GM19438 (cell line): ENCODE data around the gene SNCAIP.

Source experiments
- ATAC-seq: cut with Tn5 transposase; IDR thresholded peaks from one replicate; pipeline ENCODE4 v1.9.1; 2021; ENCODE audit warnings: low read depth; ENCODE audit not compliant: unreplicated experiment

SNCAIP gene

DNA sequence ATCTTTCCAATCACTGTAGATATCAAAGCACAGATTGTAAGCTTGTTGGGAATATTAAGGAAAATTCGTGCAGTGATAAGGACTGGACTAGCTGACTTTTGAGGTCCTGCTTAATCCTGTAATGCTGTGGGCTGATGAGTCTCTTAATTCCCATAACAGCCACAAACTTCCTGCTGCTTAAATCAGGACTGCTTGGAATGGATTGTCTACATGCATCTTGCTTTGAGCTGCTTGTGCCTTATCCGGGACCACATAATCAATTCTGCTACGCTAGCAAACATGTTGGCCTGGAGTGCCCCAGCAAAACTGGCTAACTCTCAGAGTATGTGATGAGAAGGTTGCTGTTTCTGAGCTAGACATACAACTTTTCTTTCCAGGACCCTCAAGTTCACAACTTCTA is 79.6 kb downstream of the SNCAIP start:
- ATAC-seq: no peak

DNA sequence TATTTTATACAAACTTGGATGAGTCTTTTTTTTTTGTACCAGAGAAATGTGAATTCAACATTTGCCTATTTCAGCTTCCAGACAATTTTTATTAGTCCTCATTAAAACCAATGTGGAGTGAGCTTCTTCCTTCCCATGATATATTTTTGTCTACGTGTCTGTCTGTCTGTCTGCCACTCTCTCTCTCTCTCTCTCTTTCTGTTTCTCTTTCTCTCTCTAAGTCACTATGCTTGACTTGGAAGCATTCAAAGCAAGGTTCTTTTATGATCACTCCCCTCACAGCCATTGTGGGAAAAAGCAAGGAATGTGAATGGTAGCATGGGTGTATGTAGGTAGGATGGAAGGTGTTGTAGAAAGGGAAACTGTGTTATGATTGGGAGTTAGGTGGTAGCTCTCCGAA is 80.2 kb downstream of the SNCAIP start:
- no peak for ATAC-seq

DNA sequence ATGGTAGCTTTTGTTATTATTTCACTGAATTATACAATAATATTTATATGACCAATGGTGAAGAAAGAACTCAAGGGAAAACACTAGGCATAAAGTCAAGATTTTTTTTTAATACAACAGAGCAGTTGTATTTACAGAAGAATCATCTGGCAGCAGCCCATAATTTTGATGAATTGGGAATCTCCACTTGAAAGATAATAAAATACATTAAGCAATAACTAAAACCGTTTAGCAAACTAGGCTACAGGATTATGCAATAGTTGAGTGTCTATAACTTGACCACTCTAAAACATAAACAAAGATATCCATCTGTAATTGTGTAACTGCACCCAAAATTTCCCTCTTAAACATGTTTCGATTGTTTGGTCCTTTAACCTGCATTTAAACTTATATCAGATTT is 80.8 kb downstream of the SNCAIP start:
- ATAC-seq: no peak

DNA sequence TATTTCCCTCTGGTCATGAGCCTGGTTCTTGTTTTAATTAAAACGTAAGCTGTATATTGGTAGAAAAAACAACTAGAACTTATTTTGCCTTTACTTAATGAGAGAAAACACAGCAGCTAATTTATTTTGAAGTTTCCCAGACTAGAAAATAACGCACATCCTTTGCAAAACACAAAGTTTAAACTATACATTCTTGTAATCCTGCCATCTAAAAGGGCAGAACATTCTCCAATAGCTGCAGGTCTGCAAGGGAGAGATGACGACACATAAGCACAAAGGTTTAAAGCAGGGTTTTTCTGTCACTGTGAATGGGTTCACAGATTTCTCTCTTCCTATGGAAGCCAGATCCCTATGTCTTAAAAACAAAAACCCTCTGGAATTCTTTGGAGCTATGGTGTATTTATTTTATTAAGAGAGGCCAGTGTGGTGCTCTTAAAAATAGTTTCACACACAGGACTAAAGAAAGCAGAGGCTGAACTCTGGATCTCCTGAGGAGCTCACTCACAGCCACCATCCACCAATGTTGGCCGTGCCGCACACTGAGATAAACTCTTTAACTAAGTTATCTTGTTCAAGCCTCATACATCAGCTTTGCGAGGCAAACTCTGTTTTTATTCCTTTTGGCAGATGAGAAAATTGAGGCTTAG is 82.4 kb downstream of the SNCAIP start:
- no peak for ATAC-seq

DNA sequence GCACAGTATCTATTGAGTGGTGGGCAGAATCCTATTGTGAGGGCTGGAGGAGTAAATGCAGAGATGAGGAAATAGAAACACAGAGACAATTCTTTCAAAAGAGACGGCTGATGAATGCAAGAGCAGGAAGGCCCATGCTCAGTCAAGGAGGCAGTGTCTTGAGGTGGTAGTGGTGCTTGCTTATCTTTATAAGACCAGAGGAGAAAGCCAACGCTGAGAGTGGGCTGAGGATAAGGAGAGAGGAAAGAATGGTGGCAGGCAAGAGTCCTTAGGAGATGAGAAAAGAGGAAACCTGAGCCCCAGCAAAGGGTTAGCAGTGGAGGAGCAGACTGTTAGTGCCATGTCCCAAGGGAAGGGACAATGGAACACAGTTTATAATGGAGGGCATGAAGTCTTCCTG is 86.0 kb downstream of the SNCAIP start:
- ATAC-seq: no peak

DNA sequence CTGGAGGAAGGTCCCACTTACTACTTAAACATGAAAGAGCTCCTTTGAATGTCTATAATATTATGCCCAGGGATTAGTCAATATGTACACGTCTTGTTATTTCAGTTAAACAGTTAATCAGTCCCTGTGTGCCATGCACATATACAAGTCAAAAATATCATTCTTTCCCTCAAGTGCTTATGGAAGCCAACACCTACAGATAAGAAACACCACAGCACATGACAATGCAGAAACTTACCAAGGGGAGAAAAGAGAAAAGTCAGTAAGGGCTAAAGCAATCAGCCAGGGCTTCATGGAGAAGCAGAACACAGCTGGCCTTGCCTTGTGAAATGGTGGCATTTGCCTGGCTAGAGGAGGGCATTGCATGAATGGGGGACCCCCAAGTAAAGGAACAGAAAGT is 88.3 kb downstream of the SNCAIP start:
- no peak for ATAC-seq

DNA sequence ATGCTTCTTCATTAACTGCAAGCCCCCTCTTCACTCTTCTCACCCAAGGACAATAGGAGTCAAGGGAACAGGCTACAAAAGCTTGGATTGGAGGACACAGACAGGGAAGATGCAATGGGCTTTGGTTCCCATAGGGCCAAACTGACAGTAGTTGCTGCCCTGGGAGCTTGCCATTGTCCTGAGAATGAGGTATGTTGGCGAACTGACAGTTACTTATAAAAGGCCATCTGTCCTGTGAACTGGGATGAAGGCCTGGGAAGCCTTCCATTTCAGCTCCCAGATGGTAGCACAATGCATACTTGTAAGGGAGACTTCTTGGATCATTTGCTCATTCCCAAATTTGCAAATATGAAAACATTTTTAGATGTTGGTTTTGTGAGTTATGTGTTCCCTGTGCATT is 88.9 kb downstream of the SNCAIP start:
- no peak for ATAC-seq

DNA sequence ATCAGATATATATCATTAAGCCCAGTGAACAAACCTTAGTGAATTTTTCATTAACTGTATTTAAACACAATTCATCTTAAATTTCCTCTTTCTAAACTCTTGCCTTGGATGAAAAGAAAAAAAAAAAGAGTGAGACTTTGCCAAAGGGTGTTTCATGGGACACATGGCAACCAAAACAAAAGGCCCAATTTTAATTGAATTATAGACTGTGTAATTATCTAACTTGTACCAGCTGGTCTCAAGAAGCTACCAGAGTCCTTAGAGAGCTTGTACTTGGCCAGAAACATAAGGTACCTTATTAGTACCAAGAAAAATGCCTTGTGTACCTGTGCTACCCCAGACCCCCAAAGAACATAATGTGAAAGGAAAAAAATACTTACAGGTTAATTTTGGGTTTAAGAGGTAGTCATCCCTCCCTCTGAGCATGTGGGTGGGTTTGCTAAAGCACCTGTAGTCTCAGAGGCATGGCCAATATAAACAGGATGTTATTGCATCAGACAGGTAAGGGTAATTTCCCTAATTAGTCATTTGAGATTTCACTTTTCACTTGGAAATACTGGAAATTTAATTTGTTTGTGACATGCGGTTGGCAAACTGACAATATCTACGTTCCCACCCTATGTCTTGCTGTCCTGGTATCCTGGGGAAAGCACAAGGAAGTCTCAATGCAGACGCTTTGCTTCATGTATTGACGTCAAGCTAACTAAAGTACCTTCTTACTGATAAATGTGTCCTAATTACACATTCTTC is 90.1 kb downstream of the SNCAIP start:
- ATAC-seq: no peak

DNA sequence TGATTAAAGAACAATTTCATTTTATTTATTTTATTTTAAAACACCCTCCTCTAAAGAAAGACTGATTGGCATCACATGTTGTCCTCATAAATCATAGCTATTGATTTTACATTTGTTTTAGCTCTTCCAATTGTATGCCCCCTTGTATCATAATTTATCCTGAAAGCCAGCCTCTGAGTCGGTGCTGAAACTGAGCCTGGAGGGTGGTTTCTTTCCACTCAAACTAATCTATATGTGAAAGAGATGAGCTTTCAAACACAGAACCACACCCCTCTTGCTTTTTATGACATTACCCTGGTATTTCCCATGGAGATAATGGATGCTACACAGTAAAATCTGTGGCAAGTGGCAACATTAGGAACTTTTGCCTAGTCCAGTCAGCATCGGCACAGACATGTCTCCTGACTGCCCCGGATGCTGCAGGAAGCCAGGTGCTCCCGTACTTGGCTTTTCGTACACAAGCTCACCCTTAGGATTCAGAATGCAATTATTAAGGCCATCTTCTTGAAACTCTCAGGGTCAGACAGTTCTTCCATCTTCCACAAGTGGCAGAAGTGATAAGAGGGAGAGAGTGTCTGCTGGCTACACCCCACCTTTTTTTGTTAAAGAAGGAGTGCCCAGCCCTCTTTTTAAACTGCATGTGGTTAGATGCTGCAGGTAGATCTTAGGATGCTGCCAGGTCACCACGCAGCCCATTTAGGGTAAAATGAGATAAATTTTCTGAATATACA is 91.1 kb downstream of the SNCAIP start:
- ATAC-seq: no peak

DNA sequence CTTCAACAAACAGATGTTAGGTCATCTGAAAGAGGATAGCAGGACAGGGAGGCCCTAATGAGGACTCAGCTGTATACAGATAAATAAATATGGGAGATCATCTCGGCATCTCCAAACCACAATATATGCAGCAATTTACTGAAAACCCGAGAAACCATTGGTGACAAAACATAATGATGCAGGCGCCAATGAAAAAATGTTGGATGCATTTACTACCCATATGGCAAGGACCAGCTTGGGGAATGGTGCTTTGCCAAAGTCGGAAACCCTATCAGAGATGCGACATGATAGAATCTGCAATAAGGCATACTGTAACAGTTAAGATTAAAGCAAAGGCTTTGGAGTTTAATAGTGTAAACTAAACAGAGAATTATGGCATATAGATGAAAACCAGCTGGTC is 92.0 kb downstream of the SNCAIP start:
- ATAC-seq: no peak

DNA sequence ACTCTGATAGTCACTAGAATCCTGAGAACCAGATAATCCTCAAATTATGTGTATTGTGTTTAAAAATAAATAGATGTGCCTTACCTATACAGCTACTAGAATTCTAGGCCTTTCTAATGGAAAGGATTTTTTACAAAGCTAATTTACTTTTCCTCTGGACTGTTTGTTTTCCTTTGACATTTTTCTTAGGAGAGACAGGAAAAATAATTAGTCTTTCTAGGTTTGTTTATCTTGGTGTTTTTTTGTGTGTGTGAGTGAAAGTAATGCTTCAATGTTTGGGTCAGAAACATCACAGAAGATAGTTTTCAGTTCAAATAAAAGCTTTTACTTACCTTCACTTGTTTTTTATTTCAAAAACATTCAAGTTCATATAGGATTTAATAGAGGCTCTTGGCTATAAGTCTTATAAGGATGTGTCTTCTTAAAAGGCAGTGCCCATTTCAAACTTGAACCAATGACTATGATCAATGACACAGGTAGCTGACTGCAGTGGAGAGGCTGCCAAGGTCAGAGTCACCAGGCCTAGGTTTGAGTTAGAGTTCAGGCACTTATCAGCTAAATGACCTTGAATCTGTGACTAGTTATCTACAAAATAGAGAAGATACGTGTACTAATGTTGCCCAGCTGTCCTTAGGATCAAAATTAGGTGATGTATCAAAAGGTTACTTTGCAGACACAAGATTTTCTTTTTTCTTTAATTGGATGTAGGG is 92.8 kb downstream of the SNCAIP start:
- ATAC-seq: no peak

DNA sequence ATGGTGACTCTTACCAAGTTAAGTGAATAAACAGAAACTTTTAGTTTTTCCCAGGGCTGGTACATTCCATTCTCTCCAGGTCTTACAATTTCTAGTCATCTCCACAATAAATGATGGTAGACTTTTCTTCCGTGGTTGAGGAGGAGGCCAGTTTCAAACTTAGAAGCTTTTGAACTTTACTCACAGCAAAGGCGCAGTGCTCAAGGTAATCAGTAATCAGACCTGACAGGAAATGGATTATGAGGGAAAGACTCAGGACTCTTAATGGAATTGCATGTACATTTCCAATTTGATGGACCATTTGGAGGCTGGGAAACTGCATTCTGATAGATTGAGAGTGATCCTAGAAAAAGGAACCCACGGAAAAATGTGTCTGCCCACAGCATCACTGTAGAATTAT is 93.7 kb downstream of the SNCAIP start:
- no peak for ATAC-seq

DNA sequence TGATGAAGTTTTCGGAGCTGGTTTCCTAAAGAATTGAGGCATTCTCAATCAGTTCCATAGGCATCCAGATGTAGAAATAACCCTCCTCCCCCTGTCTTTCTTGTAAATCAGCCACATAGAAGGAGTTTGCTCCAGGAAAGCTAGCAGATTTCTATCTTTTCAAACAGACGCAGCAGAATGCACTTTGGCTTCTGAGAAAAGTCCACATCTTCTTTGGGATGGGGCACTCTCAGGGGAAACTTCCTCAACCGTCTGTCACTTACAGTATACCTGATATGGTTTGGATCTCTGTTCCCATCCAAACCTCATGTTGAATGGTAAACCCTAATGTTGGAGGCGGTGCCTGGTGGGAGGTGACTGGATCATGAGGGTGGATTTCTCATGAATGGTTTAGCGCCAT is 94.1 kb downstream of the SNCAIP start:
- ATAC-seq: no peak

DNA sequence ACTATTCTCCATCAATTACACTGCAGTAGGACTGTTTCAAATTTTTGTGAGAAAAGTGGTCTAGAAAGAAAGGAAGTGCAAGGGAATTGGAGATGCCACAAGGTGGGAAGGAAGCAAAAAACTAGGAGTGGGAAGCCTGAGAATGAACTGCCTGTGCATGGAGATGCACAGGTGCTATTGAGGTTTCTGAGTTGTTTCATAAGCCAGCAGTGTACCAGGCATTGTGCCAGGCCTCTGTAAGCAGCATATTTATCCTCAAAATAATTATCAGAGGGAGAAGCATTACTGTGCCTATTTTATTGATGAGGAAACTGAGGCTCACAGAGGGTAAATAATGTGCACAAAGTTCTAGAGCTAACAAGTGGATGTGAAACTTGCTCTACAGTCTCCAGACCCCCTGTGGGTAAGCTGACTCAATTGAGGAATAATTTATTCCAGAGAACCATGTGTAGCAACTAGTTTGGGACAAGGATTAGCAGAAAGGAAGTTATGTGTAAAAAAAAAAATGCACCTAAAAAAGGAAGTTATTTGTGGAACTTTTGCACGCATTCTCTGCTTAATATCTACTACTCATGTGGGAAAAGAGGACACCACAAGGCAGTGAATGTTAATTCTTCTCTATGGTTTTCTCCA is 96.7 kb downstream of the SNCAIP start:
- no peak for ATAC-seq

DNA sequence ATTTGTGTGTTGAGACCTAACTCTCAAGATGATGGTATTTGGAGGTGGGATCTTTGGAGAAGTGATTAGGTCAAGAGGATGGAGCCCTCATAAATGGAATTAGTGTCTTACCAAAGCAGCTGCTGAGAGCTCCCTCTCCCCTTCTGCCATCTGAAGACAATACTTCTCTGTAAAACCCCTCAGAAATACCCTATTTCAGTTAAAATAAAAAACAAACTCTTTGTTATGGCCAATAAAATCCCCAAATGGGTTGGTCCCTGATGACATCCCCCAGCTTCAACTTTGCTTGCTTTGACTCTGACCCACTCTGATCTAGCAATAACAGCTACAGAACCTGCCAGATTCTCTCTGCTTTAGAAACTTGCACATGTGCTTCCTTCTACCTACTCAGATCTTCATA is 100.9 kb downstream of the SNCAIP start:
- ATAC-seq: no peak

DNA sequence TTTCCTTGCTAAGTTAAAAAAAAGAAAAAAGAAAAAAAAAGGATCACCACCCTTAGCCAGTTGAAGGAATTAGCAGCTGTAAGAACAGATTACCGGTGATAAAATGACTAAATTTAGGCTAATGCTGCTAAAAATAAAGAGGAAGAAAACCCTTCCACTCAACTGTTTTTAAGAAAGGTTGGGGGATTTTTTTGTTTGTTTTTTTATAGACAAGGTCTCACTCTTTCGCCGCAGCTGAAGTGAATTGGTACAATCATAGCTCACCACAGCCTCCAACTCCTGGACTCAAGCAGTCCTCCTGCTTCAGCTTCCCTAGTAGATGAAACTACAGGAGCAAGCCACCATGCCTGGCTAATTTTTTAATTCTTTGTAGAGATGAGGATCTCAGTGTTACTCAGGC is 101.7 kb downstream of the SNCAIP start:
- no peak for ATAC-seq

DNA sequence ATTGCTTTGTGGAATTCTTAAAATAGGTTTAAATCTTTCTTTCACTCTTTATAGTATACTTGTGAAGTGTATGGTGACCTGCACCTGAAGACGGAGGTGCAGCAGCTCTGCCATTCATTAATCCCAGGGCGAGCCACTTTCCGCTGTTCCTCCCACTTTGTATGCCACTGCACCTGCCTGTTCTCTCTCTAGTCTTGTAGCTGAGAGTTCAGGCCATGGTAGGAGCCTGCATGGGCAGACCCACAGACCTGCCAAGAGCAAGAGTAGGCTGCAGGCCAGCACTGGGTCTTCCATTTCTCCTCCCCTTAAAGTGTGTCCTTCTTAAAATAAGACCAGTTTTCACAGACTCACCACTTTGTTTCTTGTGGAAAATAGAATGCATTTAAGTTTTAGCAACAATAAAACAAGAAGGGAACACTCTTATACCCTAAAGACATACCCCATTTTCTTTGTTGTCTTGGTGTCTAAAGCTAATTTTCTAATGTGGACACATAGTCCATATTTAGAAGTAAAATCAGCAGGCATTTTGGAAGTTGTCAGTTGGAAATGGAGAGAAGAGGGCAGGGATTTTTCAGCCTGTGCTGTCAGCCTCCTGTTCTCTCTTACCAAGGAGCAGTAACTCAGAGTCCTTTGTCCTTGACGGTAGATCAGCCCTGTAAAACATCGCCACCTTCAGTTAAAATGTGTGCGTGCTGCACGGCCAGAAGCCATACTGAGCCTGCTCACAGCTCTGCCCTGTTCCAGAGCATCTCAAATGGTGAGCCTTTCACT is 103.2 kb downstream of the SNCAIP start:
- ATAC-seq: peak; percentile 90

DNA sequence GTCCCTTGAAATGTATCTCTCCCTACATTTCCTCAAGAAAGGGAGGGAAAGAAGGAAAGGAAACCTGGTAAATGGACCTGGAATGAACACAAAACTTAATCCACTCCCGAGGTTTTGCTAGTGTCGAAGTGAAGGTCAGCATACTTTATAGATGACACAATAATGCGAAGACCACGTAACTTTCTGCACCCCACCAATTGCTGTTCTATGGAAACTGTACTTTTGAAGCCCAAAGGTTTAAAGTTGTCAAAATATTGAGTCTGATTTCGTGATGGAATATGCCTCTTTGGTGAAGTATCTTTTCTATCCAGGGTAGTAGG is 103.7 kb downstream of the SNCAIP start:
- no peak for ATAC-seq

DNA sequence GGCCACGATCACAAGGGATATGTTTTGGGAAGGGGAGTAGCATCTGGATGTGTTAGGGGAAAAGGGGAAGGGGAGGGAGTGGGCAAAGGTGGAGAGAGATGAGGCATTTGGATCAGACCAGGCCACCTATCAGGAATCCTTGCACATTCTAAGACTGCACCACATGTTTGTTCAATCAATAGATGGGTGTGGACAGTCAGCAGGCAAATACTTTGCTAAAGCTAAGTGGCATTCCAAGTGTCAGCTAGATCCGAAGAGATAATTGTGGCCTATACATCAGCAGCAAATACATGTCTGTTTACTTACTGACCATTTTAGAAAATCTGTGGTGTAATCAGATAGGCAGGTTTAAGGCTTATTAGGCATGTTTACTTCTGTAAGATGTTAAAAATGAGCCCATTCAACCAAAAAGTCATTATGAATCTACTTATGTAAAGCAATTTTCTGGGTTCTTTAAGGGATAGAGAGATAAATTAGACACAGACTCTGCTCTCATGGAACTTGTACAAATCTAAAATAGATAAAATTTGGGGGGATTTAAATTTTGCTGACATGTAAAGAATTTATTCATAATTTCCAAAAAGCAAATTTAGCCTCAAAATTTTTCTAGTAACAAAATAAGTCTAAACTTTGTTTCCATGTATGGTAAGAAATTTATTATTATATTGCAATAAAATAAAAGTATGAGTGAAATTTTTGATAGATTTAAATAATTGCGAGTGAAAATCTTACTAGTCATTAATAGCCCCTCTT is 107.3 kb downstream of the SNCAIP start:
- no peak for ATAC-seq
